SK-N-SH (cell line): ENCODE data around the gene DNAJC13.

Experiments used
- GABPA ChIP-seq: IDR thresholded peaks from 2 replicates; pipeline ENCODE4 v1.4.0; 2012; ENCODE audit warnings: low read depth, mild to moderate bottlenecking
- GATA2 ChIP-seq: sonication (generic); formaldehyde crosslinking; IDR thresholded peaks from 2 replicates; pipeline ENCODE4 v1.5.0; 2020; ENCODE audit warnings: mild to moderate bottlenecking, missing genetic modification reagents
- PBX3 ChIP-seq: IDR thresholded peaks from 2 replicates; pipeline ENCODE4; 2012
- POLR2AphosphoS5 ChIP-seq: IDR thresholded peaks from 2 replicates; pipeline ENCODE4 v1.6.1; 2012; ENCODE audit warnings: low read depth, low read length
- RAD21 ChIP-seq: IDR thresholded peaks from 2 replicates; pipeline ENCODE4 v1.6.1; 2012; ENCODE audit warnings: mild to moderate bottlenecking, low read length
- REST ChIP-seq: IDR thresholded peaks from 2 replicates; pipeline ENCODE4 v1.6.1; 2012; ENCODE audit warnings: mild to moderate bottlenecking, low read depth, low read length, moderate library complexity
- RXRA ChIP-seq: IDR thresholded peaks from 2 replicates; pipeline ENCODE4 v1.4.0; 2012; ENCODE audit warnings: low read depth, mild to moderate bottlenecking, borderline replicate concordance
- USF2 ChIP-seq: fragments of 150-350 bp; IDR thresholded peaks from 2 replicates; pipeline ENCODE4 v1.6.1; 2017; ENCODE audit warnings: antibody characterized with exemption, low read length, low read depth, borderline replicate concordance
- YY1 ChIP-seq: IDR thresholded peaks from 2 replicates; pipeline ENCODE4 v1.4.0; 2012; ENCODE audit warnings: low read depth, mild to moderate bottlenecking
- TF ChIP-seq, protein P1 (sequence below): fragments of 200-600 bp; sonication (generic); IDR thresholded peaks from 2 replicates; pipeline ENCODE4 v1.6.1; 2017; ENCODE audit warnings: antibody characterized with exemption, mild to moderate bottlenecking, moderate library complexity
- TF ChIP-seq, protein P2 (sequence below): IDR thresholded peaks from 2 replicates; pipeline ENCODE4 v1.4.0; 2012; ENCODE audit warnings: low read depth

- TF ChIP-seq REST (no peak), RXRA (no peak), GATA2 (CRISPR knock-in tag) (no peak), RAD21 (no peak), USF2 (no peak), GABPA (no peak), YY1 (no peak), PBX3 (no peak), POLR2AphosphoS5 (no peak)
- TF ChIP-seq, protein P1, sequence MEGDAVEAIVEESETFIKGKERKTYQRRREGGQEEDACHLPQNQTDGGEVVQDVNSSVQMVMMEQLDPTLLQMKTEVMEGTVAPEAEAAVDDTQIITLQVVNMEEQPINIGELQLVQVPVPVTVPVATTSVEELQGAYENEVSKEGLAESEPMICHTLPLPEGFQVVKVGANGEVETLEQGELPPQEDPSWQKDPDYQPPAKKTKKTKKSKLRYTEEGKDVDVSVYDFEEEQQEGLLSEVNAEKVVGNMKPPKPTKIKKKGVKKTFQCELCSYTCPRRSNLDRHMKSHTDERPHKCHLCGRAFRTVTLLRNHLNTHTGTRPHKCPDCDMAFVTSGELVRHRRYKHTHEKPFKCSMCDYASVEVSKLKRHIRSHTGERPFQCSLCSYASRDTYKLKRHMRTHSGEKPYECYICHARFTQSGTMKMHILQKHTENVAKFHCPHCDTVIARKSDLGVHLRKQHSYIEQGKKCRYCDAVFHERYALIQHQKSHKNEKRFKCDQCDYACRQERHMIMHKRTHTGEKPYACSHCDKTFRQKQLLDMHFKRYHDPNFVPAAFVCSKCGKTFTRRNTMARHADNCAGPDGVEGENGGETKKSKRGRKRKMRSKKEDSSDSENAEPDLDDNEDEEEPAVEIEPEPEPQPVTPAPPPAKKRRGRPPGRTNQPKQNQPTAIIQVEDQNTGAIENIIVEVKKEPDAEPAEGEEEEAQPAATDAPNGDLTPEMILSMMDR, result no peak
- TF ChIP-seq, protein P2, sequence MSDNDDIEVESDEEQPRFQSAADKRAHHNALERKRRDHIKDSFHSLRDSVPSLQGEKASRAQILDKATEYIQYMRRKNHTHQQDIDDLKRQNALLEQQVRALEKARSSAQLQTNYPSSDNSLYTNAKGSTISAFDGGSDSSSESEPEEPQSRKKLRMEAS, result no peak
Measured at GRCh38 chr3:132381348-132381944, 35.9 kb upstream of the DNAJC13 start.
